ENCODE measurements around the gene COA7. TPM values are rescaled to one million over a fixed set of nuclear protein-coding genes. Genes with fewer than 3 reads are reported as not detected.

Gene COA7
- total RNA-seq, 1 donor from 2014 or later: 9.8 TPM

DNA sequence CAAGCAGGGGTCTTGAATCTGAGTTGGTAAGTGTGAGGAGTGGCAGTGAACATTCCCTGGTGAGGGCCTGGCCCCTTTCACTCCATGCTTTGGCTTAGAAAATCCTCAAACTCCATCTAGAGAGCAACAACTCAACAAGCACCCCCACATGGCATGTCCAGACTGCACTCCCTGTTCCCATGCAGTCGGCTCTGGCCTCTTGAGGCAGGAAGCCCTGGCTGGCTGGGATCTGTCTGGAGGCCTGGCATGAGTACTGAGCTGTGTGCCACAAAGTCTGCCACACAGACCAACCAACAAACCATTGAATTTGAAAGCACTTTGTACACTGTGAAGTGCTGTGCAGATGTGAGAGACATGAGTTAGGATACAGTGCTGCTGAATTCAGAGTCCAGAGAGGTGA, 25.2 kb downstream of the COA7 start:
- intact Hi-C loops (cut with DNase I): no loop called here
- peaks cover 7% of the 10 kb centered on the region for H3K4me1 ChIP-seq
- TF ChIP-seq POLR2A (IDR thresholded peaks at IDR 0.05) (no peak), POLR2AphosphoS5 (IDR thresholded peaks at IDR 0.05; ENCODE audit: insufficient read depth in 1 of 2, low read depth in 1 of 2) (no peak)
- TF ChIP-seq, protein P1, sequence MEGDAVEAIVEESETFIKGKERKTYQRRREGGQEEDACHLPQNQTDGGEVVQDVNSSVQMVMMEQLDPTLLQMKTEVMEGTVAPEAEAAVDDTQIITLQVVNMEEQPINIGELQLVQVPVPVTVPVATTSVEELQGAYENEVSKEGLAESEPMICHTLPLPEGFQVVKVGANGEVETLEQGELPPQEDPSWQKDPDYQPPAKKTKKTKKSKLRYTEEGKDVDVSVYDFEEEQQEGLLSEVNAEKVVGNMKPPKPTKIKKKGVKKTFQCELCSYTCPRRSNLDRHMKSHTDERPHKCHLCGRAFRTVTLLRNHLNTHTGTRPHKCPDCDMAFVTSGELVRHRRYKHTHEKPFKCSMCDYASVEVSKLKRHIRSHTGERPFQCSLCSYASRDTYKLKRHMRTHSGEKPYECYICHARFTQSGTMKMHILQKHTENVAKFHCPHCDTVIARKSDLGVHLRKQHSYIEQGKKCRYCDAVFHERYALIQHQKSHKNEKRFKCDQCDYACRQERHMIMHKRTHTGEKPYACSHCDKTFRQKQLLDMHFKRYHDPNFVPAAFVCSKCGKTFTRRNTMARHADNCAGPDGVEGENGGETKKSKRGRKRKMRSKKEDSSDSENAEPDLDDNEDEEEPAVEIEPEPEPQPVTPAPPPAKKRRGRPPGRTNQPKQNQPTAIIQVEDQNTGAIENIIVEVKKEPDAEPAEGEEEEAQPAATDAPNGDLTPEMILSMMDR (IDR thresholded peaks at IDR 0.05): no peak
- no peaks in the 10 kb centered on the region for H3K27me3 ChIP-seq
- no peaks in the 10 kb centered on the region for H3K36me3 ChIP-seq
- no peak overlapping the region for H3K4me3 ChIP-seq
- no peak for DNase-seq (ENCODE audit: extremely low spot score in 2 of 2)
- H3K27ac ChIP-seq: no peak overlapping the region
- no peaks in the 10 kb centered on the region for H3K9me3 ChIP-seq

- TF ChIP-seq POLR2A (IDR thresholded peaks at IDR 0.05) (no peak), POLR2AphosphoS5 (IDR thresholded peaks at IDR 0.05; ENCODE audit: insufficient read depth in 1 of 2, low read depth in 1 of 2) (no peak)
- TF ChIP-seq, protein P1 (IDR thresholded peaks at IDR 0.05): no peak
- Histone ChIP-seq H3K9me3 (no peaks in the 10 kb centered on the region), H3K36me3 (no peaks in the 10 kb centered on the region), H3K4me3 (no peak overlapping the region), H3K4me1 (peaks cover 13% of the 10 kb centered on the region), H3K27ac (no peak overlapping the region), H3K27me3 (no peaks in the 10 kb centered on the region)
- no peak for DNase-seq (ENCODE audit: extremely low spot score in 2 of 2)
- intact Hi-C loops (cut with DNase I): no loop called here
Measured at GRCh38 chr1:52670604-52671003, 27.5 kb downstream of the COA7 start.

GRCh38 chr1:52669696-52670095, 28.5 kb downstream of the COA7 start:
- H3K27me3 ChIP-seq: no peaks in the 10 kb centered on the region
- intact Hi-C loops (cut with DNase I): no loop called here
- H3K9me3 ChIP-seq: no peaks in the 10 kb centered on the region
- TF ChIP-seq POLR2A (IDR thresholded peaks at IDR 0.05) (no peak), POLR2AphosphoS5 (IDR thresholded peaks at IDR 0.05; ENCODE audit: insufficient read depth in 1 of 2, low read depth in 1 of 2) (no peak)
- TF ChIP-seq, protein P1 (IDR thresholded peaks at IDR 0.05): no peak
- no peaks in the 10 kb centered on the region for H3K36me3 ChIP-seq
- DNase-seq (ENCODE audit: extremely low spot score in 2 of 2): no peak
- peaks cover 14% of the 10 kb centered on the region for H3K4me1 ChIP-seq
- no peak overlapping the region for H3K4me3 ChIP-seq
- H3K27ac ChIP-seq: no peak overlapping the region

GRCh38 chr1:52668711-52669110, 29.4 kb downstream of the COA7 start:
- DNase-seq (ENCODE audit: extremely low spot score in 2 of 2): no peak
- H3K36me3 ChIP-seq: no peaks in the 10 kb centered on the region

DNA sequence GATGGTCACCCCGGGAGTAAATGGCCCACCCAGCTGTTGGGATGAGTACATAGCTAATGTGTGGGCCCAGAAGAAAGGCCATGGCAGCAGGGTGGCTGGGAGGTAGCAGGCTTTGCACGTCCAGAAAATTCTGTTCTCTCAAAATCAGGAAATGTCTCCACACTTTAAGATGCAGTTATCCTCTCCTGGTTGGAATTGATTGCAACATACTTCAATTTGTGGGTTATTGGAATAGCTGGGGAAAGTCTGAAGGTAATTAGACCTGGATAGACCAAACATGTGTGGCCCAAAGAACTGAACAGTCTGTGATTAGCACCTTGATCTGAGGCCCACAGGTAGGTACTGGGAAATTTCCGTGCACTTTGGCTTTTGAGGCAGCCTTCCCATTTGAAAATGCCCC, 30.2 kb downstream of the COA7 start:
- H3K4me1 ChIP-seq: peaks cover 12% of the 10 kb centered on the region
- H3K27ac ChIP-seq: no peak overlapping the region
- H3K4me3 ChIP-seq: no peak overlapping the region
- H3K36me3 ChIP-seq: no peaks in the 10 kb centered on the region
- H3K9me3 ChIP-seq: no peaks in the 10 kb centered on the region
- no peaks in the 10 kb centered on the region for H3K27me3 ChIP-seq
- TF ChIP-seq, protein P1 (IDR thresholded peaks at IDR 0.05): no peak
- no peak for TF ChIP-seq POLR2AphosphoS5 (IDR thresholded peaks at IDR 0.05; ENCODE audit: insufficient read depth in 1 of 2, low read depth in 1 of 2)
- TF ChIP-seq POLR2A (IDR thresholded peaks at IDR 0.05): no peak
- intact Hi-C loops (cut with DNase I): no loop called here
- no peak for DNase-seq (ENCODE audit: extremely low spot score in 2 of 2)

More at GRCh38 chr1:52668711-52669110, 29.4 kb downstream of the COA7 start:
- H3K4me1 ChIP-seq: peaks cover 12% of the 10 kb centered on the region
- H3K27ac ChIP-seq: no peak overlapping the region
- no peaks in the 10 kb centered on the region for H3K27me3 ChIP-seq
- no peaks in the 10 kb centered on the region for H3K9me3 ChIP-seq
- H3K4me3 ChIP-seq: no peak overlapping the region
- TF ChIP-seq, protein P1 (IDR thresholded peaks at IDR 0.05): no peak
- TF ChIP-seq POLR2AphosphoS5 (IDR thresholded peaks at IDR 0.05; ENCODE audit: insufficient read depth in 1 of 2, low read depth in 1 of 2) (no peak), POLR2A (IDR thresholded peaks at IDR 0.05) (no peak)
- intact Hi-C loops (cut with DNase I): no loop called here

Measured in vagina (tissue), 2 donors.